Measurements from ENCODE around the gene DST.

Gene DST

DNA sequence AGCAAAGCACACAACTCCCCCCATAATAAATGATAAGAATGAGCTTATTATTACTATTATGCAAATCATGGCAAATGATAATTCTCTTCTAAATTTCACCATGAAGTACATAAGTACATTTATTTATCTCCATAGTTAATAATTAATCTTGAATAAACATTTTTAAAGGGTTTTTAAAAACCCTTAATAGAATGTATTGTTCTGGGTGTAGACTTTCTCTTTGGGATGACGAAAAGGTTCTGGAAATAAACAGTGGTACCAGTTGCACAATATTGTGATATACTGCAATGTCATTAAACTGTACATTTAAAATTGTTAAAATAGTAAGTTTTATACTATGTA, 18.0 kb downstream of the DST start:
- peak overlapping the region; percentile 76 for H3K27ac ChIP-seq
- TF ChIP-seq, protein P1, sequence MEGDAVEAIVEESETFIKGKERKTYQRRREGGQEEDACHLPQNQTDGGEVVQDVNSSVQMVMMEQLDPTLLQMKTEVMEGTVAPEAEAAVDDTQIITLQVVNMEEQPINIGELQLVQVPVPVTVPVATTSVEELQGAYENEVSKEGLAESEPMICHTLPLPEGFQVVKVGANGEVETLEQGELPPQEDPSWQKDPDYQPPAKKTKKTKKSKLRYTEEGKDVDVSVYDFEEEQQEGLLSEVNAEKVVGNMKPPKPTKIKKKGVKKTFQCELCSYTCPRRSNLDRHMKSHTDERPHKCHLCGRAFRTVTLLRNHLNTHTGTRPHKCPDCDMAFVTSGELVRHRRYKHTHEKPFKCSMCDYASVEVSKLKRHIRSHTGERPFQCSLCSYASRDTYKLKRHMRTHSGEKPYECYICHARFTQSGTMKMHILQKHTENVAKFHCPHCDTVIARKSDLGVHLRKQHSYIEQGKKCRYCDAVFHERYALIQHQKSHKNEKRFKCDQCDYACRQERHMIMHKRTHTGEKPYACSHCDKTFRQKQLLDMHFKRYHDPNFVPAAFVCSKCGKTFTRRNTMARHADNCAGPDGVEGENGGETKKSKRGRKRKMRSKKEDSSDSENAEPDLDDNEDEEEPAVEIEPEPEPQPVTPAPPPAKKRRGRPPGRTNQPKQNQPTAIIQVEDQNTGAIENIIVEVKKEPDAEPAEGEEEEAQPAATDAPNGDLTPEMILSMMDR (conservative IDR thresholded peaks at IDR 0.05): no peak

DNA sequence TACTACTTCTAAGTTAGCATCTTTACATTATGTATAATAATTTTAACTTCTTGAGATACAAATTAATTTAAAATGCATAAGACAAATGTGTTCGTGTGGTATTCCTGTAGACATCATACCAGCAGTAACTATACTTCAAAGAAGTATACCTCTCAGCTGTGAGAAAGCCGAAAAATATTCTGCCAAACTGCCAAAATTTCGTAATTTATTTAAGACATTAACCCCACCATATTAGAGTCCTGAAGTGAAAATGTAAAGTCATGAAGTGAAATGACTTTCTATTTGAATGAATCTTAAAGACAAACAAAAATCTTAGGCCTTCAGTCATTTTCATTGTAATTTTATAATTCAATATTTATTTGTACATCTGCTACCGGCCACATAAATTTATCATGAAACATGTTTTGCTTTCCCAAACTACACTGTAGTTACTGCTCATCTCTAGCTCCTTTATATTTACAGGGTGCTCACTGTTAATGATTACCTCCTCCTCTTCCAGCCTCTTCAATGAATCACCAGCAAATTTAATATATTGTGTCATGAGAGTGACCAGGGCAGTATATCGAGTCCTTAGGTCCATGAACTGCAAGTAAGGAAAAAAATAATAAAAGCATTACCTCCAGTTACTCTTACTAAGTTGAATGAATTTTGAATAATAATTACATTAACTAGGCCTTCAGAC, 18.5 kb downstream of the DST start:
- H3K27ac ChIP-seq: peak overlapping the region; percentile 76
- TF ChIP-seq, protein P1 (conservative IDR thresholded peaks at IDR 0.05): no peak

DNA sequence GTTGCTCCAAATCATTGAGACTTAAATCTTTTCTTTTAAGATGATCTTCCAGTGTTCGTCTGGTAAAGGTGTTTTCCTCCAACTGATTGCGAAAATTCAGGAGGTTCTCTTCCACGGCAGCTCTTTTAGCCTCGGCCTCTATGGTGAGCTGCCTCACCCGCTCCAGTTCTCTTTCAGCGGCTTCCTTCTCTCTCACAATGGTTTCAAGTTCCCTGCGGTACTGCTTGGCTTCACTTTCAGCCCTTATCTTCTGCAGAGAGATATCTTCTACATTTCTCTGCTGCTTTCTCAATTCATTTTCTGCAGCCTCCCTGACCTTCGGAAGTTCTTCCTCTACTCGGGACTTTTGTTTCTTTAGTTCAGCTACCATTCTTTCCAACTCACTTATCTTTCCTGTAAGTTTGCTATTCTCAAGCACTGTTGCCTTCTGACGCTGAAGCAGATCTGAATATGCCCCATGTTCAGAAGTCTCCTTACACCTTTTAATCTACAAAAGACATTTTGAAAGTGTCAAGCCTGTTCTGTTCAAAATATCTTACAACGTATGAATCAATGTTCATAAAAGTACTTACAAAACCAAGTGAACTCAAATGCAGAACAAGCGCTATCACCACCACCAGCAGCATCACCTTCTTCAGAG, 22.3 kb downstream of the DST start:
- no peak overlapping the region for H3K27ac ChIP-seq
- TF ChIP-seq, protein P1 (conservative IDR thresholded peaks at IDR 0.05): no peak

DNA sequence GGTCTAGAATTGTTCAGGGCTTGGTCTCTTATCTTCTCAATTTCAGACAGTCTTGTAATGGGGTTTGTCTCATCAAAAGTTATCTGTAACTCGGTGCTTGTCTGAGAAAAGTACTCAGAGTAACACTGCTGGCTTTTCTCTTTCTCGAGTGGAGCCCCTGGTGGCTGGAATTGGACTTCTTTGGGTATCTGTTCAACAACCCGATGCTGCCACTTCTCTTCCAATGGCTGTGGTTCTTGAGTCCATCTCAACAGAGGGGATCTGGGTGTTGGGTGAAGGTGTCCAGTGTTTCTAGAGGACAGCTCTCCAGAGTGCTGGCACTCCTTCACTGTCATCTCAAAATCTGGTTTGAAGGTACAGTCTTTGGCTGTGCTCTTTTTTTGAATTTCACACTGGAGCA, 24.6 kb downstream of the DST start:
- H3K27ac ChIP-seq: no peak overlapping the region
- TF ChIP-seq, protein P1 (conservative IDR thresholded peaks at IDR 0.05): no peak

DNA sequence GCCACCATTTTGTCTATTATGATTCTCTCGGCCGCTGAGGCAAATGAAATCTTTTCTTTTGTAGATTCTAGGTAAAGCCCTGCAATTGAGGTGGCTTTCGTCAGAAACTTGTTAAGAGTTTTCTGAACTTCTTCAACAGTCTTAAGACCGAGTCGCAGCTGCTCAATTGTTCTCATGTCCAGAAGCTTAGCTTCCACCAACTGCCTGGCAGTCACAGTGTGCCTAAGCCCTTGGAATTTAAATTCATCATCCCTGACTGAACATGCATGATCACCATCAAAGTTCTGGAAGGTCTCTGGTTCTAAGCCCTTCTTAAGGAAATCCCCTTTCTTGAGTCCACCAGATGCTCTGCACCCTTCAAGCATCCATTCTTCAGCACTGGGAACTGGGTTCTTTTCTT, 25.7 kb downstream of the DST start:
- H3K27ac ChIP-seq: no peak overlapping the region
- TF ChIP-seq, protein P1 (conservative IDR thresholded peaks at IDR 0.05): no peak

DNA sequence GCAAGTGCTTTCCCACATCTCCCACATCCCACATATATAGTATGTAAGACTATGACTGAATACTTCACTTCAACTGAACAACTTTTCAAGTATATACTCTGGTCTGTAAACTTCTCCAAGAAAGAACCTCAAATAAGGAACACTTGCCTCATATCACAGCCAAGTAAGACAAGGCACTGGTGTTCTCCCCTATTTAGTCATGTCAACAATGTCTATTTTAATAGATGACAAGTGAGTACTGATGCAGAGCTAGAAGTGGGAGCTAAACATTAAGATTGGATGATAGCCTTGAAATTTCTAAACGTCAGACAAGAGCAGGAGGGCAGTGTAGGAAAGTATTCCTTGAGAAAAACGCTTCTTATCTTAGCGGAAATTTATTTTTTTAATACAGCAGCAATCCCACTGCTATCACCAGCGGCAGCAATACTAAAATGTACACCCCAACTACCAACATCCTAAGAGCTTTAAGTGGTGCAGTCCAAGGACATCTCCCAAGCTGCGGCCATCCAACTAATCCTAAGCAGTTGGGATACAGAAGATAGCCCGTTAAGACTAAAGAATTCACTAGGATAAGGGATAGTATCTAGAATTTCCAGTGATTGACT, 29.3 kb downstream of the DST start:
- TF ChIP-seq, protein P1 (conservative IDR thresholded peaks at IDR 0.05): no peak
- no peak overlapping the region for H3K27ac ChIP-seq

DNA sequence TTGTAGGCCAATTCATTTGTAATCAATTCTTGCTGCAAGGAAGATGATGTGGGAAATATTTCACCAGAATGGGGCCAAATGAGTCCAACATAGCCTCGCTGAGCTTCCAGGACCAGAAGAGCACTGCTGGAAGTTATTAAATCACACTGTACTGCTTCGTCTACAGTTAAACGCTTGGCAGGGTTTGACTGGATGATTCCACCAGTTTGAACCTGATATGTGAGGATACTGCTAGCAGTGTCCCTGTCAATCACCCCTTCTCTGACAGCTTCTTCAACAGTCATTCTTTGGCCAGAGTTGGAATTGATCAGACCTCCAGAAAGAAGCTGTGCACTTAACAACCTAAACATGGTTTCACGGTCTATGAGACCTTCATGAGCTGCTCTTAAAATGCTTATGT, 34.4 kb downstream of the DST start:
- TF ChIP-seq, protein P1 (conservative IDR thresholded peaks at IDR 0.05): no peak

More for the DNA sequence above, 34.4 kb downstream of the DST start:
- no peak overlapping the region for H3K27ac ChIP-seq
